Measurements from ENCODE around the gene RPLP2. TPM values are rescaled to one million over a fixed set of nuclear protein-coding genes. Genes with fewer than 3 reads are reported as not detected.

RPLP2 gene
- total RNA-seq, 4 donors from 2014 or later, result 555 to 1,150 (median 858) TPM

DNA sequence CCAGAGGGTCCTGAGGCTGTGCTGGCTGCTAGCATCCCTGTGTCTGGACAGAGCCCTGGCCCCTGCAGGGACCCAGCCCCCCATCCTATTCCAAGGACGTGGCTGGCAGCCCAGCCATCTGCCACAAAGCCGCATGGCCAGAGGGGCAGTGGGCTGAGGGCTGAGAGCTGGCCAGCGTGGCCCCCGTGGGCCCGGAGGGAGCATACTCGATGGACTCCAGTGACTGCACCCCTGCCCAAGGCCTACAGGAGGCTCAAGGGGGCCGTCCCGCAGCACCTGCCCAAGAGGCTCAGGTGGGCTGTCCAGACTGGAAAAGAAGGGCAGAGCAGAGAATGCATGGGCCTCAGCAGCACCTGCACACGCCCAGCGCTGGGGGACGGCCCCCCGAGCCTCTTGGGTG lies 46.0 kb downstream of the RPLP2 start:
- DNase-seq (ENCODE audit: low spot score), result no peak
- TF ChIP-seq, protein P1, sequence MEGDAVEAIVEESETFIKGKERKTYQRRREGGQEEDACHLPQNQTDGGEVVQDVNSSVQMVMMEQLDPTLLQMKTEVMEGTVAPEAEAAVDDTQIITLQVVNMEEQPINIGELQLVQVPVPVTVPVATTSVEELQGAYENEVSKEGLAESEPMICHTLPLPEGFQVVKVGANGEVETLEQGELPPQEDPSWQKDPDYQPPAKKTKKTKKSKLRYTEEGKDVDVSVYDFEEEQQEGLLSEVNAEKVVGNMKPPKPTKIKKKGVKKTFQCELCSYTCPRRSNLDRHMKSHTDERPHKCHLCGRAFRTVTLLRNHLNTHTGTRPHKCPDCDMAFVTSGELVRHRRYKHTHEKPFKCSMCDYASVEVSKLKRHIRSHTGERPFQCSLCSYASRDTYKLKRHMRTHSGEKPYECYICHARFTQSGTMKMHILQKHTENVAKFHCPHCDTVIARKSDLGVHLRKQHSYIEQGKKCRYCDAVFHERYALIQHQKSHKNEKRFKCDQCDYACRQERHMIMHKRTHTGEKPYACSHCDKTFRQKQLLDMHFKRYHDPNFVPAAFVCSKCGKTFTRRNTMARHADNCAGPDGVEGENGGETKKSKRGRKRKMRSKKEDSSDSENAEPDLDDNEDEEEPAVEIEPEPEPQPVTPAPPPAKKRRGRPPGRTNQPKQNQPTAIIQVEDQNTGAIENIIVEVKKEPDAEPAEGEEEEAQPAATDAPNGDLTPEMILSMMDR (IDR thresholded peaks at IDR 0.05), result no peak
- no peak for ATAC-seq (ENCODE audit: low FRiP score)

DNA sequence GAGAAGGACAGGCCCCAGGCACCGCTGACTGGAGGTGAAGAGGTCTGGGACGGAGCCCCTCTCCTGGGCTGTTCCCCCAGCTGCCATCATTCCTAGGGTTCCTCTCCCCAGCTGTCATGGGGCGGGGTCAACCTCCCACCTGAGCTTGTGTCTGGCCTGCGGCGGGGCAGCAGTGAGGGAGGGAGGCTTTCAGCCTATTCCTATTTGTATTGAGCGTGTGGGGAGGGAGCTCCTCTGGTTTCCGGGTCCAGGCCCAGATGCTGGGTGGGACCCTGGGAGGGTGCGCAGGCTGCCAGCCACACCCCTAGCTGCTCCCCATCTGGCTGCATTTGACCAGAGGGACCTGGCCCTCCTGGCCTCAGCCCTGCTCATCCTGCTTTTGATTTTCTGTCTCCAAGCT lies 46.6 kb downstream of the RPLP2 start:
- no peak for DNase-seq (ENCODE audit: low spot score)
- TF ChIP-seq, protein P1 (IDR thresholded peaks at IDR 0.05), result no peak
- no peak for ATAC-seq (ENCODE audit: low FRiP score)

DNA sequence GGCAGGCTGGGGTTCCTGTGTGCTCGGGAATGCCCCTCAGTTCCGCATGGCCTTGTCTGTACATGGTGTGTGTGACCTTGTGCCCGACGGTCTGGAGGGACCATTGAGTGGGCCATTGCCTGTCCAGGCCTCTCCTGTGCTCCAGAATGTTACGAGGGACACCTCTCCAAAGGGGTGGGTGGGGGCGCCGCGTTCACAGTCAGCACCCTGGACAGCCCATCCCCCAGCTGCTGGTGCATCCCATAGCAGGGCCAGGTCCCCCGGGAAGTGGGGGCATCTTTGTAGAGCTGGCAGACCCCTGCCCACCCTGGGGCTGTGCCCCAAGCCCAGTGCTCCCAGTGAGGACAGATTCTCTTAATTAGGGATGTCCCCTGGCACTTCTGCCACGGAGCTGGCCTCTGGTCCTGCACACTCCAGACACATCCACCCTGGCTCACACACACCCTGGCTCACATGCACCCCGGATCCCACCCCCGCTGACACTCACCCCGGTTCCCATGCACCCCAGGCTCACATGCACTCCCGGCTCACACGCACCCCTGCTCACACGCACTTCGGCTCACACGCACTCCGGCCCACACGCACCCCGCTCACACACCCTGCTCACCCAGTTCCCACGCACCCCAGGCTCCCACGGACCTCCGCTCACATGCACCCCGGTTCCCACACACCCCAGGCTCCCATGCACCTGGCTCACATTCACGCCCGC lies 48.4 kb downstream of the RPLP2 start:
- DNase-seq (ENCODE audit: low spot score) (no peak), ATAC-seq (ENCODE audit: low FRiP score) (no peak)
- TF ChIP-seq, protein P1 (IDR thresholded peaks at IDR 0.05), result no peak

DNA sequence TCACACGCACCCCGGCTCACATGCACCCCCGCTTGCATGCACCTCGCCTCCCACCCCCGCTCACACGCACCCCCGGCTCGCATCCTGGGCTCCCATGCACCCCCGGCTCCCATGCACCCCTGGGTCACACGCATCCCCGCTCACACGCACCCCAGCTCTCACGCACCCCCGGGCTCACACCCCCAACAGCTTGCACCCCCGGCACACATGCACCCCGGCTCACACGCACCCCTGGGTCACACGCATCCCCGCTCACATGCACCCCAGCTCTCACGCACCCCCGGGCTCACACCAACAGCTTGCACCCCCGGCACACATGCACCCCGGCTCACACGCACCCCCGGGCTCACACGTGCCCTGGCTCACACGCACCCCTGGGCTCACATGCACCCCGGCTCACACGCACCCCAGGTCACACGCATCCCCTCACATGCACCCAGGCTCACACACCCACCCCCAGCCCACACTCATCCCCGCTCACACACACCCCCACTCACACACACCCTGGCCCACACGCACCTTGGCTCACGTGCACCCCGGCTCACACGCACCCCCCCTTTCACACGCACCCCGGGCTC lies 49.1 kb downstream of the RPLP2 start:
- TF ChIP-seq, protein P1 (IDR thresholded peaks at IDR 0.05), result no peak
- ATAC-seq (ENCODE audit: low FRiP score) (no peak), DNase-seq (ENCODE audit: low spot score) (no peak)

DNA sequence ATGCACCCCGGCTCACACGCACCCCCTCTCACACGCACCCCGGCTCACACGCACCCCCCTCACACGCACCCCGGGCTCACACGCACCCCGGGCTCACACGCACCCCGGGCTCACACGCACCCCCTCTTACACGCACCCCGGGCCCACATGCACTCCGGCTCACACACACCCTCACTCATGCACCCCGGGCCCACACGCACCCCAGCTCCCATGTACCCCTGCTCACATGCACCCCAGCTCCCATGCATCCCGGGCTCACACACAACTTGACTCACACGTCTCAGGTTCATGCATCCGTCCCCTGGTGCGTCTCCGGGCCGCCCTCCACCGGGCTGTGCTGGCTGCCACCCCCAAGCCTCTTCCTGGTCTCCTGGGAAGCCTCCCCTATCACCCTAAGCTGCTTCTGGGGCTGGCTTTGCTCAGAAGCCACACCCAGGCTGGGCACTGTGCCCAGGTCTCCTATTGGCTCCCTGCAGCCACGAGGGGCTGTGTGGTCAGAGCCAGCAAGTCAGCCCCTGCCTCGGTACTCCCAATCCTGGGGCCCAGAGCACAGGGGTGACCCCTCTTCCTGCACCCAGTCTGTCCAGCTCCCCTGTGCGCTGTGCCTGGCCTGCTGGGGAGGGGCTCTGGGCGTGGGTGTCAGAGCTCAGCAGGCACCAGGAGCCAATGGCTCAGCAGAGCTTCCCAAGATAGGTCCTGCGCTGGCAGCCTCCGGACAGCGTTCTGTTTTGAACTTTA lies 49.8 kb downstream of the RPLP2 start:
- TF ChIP-seq, protein P1 (IDR thresholded peaks at IDR 0.05), result no peak
- ATAC-seq (ENCODE audit: low FRiP score), result peak; percentile 63
- peak; percentile 48 for DNase-seq (ENCODE audit: low spot score)

DNA sequence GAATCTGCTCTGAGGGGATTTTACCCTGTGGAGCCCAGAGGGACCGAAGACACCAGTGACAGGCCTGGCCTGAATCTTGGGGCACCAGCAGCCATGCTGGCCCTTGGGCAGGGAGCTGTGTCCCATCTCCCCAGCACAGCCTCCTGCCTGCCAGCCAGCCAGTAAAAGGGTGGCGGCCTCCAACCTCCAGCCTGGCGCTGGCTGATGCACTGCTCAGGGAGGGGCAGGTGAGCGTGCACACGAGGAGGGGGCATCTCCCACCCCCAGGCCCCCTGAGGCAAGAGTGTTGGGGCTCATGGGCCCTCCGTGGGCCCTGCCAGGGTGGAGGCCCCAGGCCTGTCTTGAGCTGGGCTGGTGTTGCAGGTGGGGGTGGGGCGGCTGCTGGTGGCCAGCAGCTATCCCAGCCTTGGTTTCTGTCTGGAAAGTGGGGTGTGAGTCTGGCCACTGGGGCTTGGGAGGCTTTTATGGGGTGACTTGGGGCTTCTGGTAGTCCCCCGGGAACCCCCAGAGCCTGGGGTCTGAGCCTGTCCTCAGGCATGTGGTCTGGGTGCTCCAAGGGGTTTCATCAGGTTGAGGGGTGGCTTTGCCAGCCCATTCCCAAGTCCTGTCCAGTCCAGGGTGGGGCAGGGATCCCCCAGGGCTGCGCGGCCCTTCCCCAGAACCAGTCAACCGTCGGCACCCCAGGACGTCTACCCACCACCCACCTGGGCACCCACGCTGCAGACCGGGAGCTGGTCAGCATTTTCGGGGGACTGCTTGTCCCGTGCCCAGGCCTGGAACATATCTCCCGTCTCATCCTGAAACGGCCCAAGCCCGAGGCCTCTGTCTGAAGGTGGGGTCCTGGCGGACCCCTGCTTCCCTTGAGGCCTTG lies 50.7 kb downstream of the RPLP2 start:
- no peak for DNase-seq (ENCODE audit: low spot score)
- ATAC-seq (ENCODE audit: low FRiP score), result no peak
- TF ChIP-seq, protein P1 (IDR thresholded peaks at IDR 0.05), result no peak

Measured in omental fat pad (tissue), 4 donors.